Stimulated activated CD8-positive, alpha-beta memory T cell treated with anti-CD3 and anti-CD28 coated beads, Interleukin-15, amount 100 ng/mL, for 24 hours (primary cell): Measurements from ENCODE around the gene USP2.

Source experiments
- DNase-seq: peaks from one replicate; pipeline ENCODE4 v3.0.0-alpha.2; 2020; ENCODE audit warnings: low read depth

Gene USP2

DNA sequence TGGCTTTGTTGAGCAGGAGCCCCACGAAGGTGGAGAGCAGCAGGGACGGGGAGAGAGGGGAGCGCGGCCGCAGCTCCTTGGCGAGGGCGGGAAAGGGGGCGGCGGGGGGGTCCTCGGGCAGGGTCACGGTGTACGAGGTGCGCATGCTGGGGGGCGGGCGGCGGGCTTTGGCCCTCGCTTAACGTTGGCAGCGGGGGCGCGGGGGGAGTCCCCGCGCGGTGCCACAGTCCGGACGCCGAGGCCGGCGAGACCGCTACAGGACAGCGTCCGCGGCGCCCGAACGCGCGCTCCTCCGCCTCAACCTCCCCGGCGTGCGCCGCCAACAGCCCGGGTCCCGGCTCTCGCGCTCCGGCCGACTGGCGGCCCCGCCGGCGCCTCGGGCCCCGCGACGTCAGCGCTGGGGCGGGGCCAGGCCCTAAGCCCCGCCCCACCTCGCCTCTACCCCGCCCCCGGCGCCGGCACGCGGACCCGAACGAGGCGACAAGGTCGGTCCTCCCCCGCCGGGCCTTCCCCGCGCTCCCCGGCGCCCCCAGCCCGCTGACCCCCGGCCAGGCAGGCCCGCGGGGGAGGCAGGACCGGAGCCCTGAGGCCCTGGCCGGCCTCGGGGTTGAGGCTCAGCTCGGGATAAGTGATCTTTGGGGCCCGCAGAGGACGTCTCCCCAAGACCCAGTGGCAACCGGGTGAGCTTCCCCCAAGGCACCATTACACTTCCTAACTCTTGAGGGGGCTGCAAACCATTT, 17.5 kb downstream of the USP2 start:
- DNase-seq: peak; percentile 31

DNA sequence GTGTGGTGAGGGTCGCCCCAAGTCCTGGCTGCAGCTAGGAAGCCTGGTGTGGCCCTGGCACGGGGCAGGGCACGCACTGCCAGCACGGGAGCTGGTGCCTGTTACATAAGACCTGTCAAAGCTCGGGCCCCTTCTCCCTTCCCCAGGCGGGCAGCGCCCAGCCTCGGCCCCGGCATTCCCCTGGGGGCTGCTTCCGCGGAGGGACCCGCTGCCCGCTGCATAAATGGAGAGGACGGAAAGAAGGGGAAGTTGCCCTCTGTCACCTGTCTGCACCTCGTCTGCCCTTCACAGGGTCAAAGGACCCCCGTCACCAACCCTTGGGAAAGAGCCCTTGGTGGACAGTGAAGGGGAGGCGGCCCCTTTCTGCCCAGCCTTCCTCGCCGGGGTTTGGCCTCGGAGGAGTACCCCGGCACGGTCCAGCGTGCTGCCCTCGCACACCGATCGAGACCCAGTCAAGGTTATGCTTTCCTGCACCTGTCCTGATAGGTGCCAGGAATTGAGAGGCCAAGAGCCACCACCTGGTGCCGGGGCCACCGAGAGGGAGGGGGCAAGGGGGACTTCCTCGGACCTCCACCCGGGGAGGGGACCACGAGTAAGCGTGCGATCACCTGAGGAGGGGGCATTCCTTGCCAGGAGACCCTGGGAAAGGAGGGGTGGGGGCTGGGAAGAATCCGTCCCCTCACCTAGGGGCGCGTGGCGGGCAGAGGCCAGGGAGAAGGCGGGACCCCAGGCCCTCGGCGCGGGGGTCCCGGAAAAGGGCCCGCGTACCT, 18.2 kb downstream of the USP2 start:
- no peak for DNase-seq

- no peak for DNase-seq
Observed at GRCh38 chr11:119362741-119363080, 18.8 kb downstream of the USP2 start.

- DNase-seq: no peak
Observed at GRCh38 chr11:119361941-119362725, 19.4 kb downstream of the USP2 start.

DNA sequence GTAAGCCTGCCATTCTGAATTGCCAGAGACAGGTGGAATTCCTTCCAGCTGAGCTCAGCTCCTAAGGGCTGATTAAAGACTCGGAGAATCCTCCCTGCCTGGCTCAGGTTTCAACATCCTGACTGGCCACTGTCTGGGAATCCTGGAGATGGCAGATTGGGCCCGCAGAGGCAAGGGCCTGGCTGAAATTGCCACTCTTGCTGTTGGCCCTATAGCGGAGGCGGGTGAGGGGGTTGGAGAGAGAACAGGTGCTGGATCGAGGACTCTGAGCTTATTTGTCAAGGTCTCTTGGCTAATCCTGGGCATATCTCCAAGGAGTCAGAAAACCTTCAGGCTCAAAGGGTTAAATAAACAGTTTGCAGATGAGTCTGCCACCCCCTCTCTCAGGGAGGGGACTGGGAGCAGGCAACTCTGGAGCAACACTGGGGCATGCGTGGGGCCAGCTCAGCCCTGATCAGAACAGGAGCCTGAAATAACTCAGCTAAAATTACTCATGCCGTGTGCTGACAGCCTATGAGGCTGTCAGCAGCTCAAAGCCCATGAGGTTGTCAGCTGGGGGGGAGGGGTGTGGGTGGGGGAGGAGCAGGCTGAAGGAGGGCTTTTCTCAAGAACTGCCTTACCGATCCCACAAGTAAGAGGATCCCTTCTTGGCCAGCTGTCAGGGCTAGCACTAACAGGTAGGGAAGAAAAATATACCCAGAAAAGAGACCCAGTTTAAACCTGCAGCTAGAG, 20.3 kb downstream of the USP2 start:
- no peak for DNase-seq

GRCh38 chr11:119359365-119360214, 21.9 kb downstream of the USP2 start:
- no peak for DNase-seq

DNA sequence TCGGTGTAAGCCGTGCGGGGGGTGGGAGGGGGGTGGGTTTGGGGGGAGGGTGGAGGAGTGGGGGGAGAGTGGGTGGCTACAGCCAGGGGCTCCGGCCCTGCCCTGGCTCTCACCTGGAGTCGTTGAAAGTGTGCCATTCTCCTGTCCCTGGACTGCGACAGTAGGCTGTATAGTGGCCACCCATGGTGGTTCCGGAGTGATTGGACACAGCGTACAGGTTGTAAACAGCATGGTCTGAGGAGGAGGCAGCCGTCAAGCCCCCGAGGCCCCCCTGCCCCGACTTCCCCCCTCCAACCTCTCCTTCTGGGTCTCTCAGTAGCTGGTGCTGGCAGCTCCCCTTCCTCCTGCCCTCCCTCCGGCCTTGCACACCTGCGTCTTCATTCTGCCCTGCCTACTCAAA, 24.4 kb downstream of the USP2 start:
- no peak for DNase-seq

- peak; percentile 52 for DNase-seq
Observed at GRCh38 chr11:119356349-119357031, 25.0 kb downstream of the USP2 start.

GRCh38 chr11:119355091-119355843, 26.2 kb downstream of the USP2 start:
- no peak for DNase-seq

GRCh38 chr11:119352857-119353260, 28.6 kb downstream of the USP2 start:
- no peak for DNase-seq

- DNase-seq: no peak
Observed at GRCh38 chr11:119351232-119351631, 30.3 kb downstream of the USP2 start.

DNA sequence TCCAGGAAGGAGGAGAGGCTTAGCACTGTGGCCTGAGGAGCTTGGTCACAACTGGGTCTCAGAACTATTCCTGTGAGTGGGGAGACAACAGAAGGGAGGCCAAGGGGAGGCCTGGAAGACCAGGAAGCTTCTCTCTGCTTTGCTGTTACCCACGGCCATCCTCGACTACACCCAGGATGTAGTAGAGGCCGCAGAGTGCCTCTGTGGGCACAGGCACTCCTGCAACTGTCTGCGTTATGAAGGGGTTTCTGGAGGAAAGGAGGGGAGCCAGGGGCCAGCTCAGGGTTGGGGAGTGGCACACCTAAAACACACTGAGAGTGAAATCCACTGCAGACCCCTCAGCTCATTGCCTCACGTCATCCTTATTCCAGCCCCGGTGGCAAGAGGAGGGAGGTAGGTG, 31.2 kb downstream of the USP2 start:
- DNase-seq: no peak

DNA sequence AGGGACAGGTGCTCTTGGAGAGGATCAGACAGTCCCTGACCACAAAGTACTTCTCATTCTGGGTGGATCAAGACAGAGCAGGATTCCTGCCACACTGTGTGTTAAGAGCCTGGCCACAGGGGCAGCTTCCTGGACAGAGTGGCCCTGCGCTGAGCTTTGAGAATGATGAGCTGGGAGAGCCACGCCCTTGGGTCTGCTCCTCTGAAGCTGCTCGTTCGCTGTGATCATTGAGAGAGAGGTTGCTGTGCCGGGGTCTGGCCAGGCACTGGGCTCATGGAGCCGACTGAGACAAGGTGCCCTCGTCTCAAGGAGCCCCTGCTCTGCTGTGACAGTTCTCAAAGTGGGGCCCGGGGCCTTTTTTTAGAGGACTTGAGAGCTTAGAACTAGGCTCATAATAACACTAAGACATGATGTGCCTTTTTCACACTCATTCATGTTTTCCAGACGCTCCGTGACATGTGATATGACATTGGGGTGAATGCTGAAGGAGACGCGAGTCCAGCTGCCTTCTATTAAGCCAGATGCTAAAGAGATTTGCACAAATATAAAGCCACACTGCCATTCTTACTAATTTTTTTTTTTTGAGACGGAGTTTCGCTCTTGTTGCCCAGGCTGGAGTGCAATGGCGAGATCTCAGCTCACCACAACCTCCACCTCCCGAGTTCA, 33.4 kb downstream of the USP2 start:
- DNase-seq: no peak

- DNase-seq: no peak
Observed at GRCh38 chr11:119347242-119347641, 34.2 kb downstream of the USP2 start.

GRCh38 chr11:119346605-119347004, 34.9 kb downstream of the USP2 start, which contains the start of gene MFRP:
TSS of gene MFRP (minus strand) at chr11:119346705. CDS start at chr11:119346513, 192 bp downstream.
- DNase-seq: no peak

DNA sequence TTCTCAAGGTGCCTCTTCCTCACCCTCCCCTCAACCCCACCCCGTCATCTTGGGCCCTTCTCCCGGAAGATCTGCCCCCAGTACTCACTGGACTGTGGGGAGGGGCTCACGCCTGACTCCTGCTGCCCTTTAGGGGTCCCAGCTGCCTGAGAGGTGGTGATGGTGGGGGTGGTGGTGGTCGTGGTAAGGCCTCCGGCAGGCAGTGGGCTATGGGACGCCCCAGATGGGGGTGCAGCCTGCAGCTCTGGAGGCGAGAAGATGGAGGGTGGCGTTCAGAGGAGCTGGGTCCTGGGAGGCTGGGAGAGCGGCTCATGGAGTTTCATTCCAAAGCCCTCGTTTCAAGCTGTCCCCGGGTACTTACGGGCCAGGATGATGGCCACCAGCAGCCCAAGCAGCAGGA, 35.8 kb downstream of the USP2 start:
- no peak for DNase-seq

DNA sequence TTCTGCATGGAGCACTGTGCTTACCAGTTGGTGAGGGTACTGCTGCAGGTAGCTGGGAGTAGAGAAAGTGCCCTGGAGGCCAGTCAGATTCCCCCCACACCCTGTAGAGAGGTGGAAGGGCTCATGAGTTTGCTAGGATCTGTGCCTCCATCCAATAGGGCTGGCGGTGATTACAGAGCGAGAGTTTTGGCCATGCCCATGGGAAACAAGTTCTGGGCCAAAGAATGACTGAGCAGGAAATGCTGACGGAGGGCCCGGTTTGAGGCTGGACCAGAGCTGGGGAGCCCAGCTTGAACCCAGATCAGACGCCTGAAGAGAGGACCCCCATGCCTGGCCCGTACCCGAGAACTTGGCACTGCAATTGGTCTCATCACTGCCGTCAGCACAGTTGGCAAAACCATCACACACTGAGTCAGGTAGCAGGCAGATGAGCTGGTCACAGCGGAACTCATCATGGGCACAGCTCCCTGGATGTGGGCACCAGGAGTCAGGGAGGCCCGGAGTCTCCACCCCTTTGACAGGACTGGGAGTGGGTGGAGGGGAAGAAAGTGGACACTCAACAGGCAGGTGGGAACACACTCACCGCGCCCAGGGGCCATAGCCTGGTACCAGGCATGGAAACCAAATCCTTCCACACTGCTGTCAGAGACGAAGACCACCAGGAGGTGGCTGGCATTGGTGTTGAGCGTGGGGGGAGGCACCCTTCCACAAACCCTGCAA, 37.0 kb downstream of the USP2 start:
- DNase-seq: no peak

GRCh38 chr11:119343726-119344125, 37.8 kb downstream of the USP2 start:
- no peak for DNase-seq
